ENCODE results near the gene SLC35F6. TPM values are rescaled to one million over a fixed set of nuclear protein-coding genes. Genes with fewer than 3 reads are reported as not detected.
A peak's percentile ranks its signal among the peaks of the same experiment; 100 is the strongest.

SLC35F6 gene
- total and polyA plus RNA-seq, 2 donors (not counting 3 experiments of a cell fraction or from before 2014, with no cell fraction given), result 34.6 to 39.8 TPM

DNA sequence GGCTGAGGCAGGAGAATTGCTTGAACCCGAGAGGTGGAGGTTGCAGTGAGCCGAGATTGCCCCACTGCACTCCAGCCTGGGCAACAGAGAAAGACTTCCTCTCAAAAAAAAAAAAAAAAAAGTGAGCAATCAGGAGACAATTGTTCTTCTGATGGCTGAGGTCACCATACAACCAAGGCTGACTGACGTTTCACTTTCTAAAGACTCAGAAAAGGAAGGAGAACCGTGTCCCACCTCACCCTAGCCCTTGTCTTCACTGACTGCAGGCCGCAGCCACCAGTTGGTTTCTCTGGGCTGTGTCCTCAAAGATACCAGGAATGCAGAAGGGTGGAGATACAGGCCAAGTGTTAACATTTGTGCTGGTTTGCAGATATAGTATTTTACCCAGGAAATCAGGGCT lies 7.7 kb upstream of the SLC35F6 start:
- POLR2A ChIA-PET, result no interaction called here
- Histone ChIP-seq H2AFZ (ENCODE audit: low read depth, low read length) (peak overlapping the region; percentile 10), H3K4me1 (ENCODE audit: control insufficient read depth, extremely low read depth, insufficient read depth, low read length) (peaks cover 23% of the 10 kb centered on the region), H3K27ac (ENCODE audit: insufficient read depth, low read depth, low read length) (peak overlapping the region; percentile 4), H3K9me1 (replicated peaks; ENCODE audit: control insufficient read depth, extremely low read depth, insufficient read depth, low read length) (no peaks in the 10 kb centered on the region), H3K4me3 (replicated peaks in 1 of 3; ENCODE audit: insufficient read depth in 1 of 3, low read depth in 1 of 3, low read length in 3 of 3) (no peak overlapping the region), H3K9ac (replicated peaks; ENCODE audit: extremely low read depth, insufficient read depth, low read length) (no peak overlapping the region), H3K9me3 (replicated peaks; ENCODE audit: control insufficient read depth, insufficient read depth, low read length) (no peaks in the 10 kb centered on the region), H3K36me3 (ENCODE audit: control insufficient read depth in 2 of 2, extremely low read depth in 1 of 2, insufficient read depth in 2 of 2, low read length in 2 of 2) (no peaks in the 10 kb centered on the region), H3K27me3 (ENCODE audit: control insufficient read depth in 2 of 2, insufficient read depth in 2 of 2, low read length in 2 of 2) (no peaks in the 10 kb centered on the region), H4K20me1 (replicated peaks; ENCODE audit: control insufficient read depth, extremely low read depth, insufficient read depth, low read length) (no peaks in the 10 kb centered on the region), H3K4me2 (ENCODE audit: insufficient read depth, low read length) (no peak overlapping the region), H3K79me2 (ENCODE audit: control insufficient read depth, insufficient read depth, low read length) (no peaks in the 10 kb centered on the region)
- peak; percentile 69 for FAIRE-seq
- no peak for TF ChIP-seq MAX (IDR thresholded peaks at IDR 0.05; ENCODE audit: insufficient read depth, insufficient read length)
- no peak for TF ChIP-seq POLR2A (IDR thresholded peaks at IDR 0.05; ENCODE audit: low read depth, low read length)
- TF ChIP-seq GATA2 (IDR thresholded peaks at IDR 0.05; ENCODE audit: insufficient read depth, insufficient read length, low read depth, low read length), result no peak
- TF ChIP-seq JUN (IDR thresholded peaks at IDR 0.05; ENCODE audit: borderline replicate concordance, insufficient read depth, insufficient read length, low read depth), result no peak
- TF ChIP-seq EZH2 (IDR thresholded peaks at IDR 0.05; ENCODE audit: borderline replicate concordance, low read depth, low read length, severe bottlenecking), result no peak
- TF ChIP-seq POLR2AphosphoS5 (IDR thresholded peaks at IDR 0.05; ENCODE audit: insufficient read depth, low read depth, low read length), result no peak
- TF ChIP-seq MYC (IDR thresholded peaks at IDR 0.05; ENCODE audit: low read depth, low read length), result no peak
- TF ChIP-seq CTCF (IDR thresholded peaks at IDR 0.05; ENCODE audit: extremely low read depth in 1 of 2, insufficient read depth in 1 of 2, low read depth in 1 of 2, low read length in 2 of 2), result no peak
- no peak for TF ChIP-seq FOS (IDR thresholded peaks at IDR 0.05; ENCODE audit: borderline replicate concordance, insufficient read depth, low read length)
- peak; percentile 26 for DNase-seq (ENCODE audit: low read depth, low spot score)
- no TSS peak for BruUV-seq (replicated peaks)
- intact Hi-C loops (cut with micrococcal nuclease), result loop anchor here (5.0 kb wide), 1 partner anchor 259 kb away; no protein-coding TSS in a partner anchor
- CTCF ChIA-PET, result interaction anchor here (1.4 kb wide), 1 partner anchor 150 kb away, joined by 4 read pairs; no protein-coding TSS in a partner anchor
- dilution Hi-C loops (cut with MboI; ENCODE audit: extremely low pct_ligation_motif_present, low sequenced_read_pairs), result no loop called here

Data from endothelial cell of umbilical vein (primary cell).